GM18868 (cell line): ENCODE results near the gene LIN9.
"Not testable (repeated sequence)": the region's sequence is repeated elsewhere in the genome, so short reads cannot be mapped to it uniquely, and the experiment has no call there.

Experiments
- ATAC-seq: cut with Tn5 transposase; IDR thresholded peaks from one replicate; pipeline ENCODE4 v1.9.1; 2021; ENCODE audit warnings: mild to moderate bottlenecking, moderate library complexity; ENCODE audit not compliant: unreplicated experiment

Gene LIN9

GRCh38 chr1:226276987-226277386 is 32.0 kb downstream of the LIN9 start:
- ATAC-seq = no peak

- ATAC-seq = no peak
These were observed 32.8 kb downstream of the LIN9 start for GRCh38 chr1:226276077-226276682.

DNA sequence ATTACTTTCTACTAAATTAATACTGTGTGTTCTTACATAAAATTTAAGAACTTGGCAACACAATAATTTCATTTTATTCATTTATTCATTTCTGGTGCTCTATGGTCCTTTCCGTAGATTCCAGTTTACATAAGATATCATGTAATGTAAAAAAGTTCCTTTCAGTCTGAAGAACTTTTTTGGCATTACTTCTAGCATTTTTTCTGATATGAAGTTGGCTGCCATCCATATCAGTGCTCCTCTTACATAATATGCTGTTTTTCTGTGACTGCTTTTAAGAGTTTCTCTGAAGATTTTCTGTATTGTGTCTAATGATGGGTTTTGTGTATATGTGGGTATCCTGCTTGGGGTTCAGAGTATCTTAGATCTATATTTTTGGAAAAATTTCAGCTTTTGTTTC is 34.8 kb downstream of the LIN9 start:
- no peak for ATAC-seq

DNA sequence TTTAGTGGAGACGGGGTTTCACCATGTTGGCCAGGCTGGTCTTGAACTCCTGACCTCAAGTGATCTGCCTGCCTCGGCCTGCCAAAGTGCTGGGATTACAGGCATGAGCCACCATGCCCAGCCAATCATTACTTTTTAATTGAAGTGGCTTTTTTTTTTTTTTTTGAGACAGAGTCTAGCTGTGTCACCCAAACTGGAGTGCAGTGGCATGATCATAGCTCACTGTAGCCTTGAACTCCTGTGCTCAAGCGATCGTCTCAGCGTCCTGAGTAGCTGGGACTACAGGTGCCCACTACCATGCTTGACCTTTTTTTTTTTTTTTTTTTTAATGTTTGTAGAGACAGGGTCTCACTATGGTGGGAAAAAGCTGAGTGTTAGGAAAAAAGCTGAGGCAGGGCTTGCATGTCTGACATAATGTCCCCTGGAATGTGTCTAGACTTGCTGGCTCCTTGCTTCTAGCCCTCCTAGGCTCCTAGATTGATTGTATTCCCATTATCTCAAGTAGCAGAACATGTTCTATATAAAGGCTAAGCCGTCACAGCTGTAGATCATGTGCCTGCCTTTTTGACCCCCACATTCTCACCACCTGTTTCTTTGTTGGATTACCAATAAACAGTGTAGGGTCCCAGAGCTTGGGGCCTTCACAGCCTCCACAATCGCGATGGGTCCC is 36.6 kb downstream of the LIN9 start:
- not testable (repeated sequence) for ATAC-seq

GRCh38 chr1:226268421-226269124 is 40.4 kb downstream of the LIN9 start:
- no peak for ATAC-seq

- no peak for ATAC-seq
These were observed 47.1 kb downstream of the LIN9 start for GRCh38 chr1:226261818-226262217.

DNA sequence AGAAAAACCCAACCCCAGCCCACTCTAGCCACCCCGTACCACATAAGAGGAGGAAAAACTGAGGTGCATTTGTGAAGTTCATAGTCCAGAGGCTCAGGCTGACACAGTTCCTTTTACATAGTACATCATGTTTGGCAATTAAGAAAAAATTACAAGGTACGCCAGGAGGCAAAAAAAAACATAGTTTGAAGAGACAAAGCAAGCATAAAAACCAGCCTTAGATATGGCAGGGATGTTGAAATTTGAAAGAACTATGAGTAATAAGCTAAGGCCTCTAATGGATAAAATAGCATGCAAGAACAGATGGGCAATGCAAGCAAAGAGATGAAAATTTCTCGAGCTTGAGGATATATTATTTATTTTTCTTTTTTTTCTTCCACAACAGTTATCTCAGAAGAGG is 53.6 kb downstream of the LIN9 start:
- no peak for ATAC-seq

- no peak for ATAC-seq
These were observed 55.0 kb downstream of the LIN9 start for GRCh38 chr1:226253933-226254332.

GRCh38 chr1:226252841-226253240 is 56.1 kb downstream of the LIN9 start:
- not testable (repeated sequence) for ATAC-seq

DNA sequence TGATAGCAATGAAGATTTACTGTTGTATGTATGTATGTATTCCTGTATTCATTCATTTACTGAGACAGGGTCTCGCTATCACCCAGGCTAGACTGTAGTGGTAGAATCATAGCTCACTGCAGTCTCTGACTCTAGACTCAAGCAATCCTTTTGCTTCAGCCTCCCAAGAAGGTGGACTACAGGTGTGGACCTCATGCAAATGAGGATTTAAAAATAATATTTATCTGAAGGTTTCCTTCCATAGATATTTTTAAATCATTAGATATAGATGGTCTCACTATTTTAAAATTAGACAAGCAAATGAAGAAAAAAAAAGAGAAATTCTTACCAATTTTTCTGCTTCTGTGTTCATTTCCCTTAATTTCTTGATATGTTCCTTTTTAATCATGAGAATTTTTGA is 58.5 kb downstream of the LIN9 start:
- no peak for ATAC-seq

DNA sequence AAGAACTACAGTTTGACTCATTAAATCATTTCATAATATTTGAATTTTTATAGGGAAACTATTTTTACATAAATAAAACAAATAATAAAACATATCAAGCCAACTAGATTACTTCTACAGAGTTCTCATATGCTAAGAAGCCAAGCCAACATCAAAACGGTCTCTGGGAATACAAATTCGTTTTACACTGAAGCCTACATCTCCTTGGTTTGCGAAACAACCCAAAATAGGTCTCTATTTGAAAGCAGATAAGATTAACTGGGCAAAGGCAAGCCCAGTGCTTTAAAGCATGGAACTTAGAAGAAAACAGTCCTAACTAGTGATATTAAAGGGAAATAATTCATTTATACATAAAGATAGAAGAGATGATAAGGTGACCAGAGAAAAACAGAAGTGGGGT is 60.2 kb downstream of the LIN9 start:
- no peak for ATAC-seq

DNA sequence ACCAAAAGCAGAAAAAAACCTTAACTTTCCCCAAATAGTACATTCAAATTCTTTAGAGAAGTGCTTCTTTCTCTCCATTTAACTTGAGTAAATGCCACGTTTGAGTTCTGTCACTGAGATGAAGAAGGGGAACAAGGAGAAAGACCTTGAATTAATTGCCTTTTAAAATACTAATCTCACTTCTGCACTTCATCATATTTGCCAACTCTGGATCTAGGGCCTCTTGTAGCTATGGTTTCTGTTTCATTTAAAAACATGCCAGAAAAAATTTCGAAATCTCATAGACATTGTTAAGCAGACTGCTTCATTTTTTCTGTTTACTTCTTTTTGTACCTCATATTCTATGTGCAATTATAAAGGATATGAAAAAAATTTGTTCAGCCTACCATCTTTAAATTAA is 60.9 kb downstream of the LIN9 start:
- no peak for ATAC-seq

DNA sequence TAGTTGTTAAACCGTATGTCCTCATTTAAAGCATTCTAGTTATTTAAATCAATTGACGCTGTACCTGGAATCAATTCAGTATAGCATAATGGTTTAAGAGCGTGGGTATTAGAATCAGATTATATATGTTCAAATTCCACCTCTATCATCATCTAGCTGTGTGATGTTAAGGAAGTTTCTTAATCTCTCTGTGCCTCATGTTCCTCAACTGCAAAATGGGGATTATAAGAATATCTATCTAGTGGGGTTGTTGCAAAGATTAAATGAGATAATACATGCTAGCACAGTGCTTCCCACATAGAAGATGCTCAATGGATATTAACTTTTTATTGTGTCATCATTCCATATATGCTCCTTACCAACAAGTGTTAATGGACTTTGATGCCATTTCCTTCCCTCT is 69.5 kb downstream of the LIN9 start:
- ATAC-seq = no peak

- ATAC-seq = no peak
These were observed 72.1 kb downstream of the LIN9 start for GRCh38 chr1:226236826-226237225.

- ATAC-seq = no peak
These were observed 75.2 kb downstream of the LIN9 start for GRCh38 chr1:226233806-226234205.

GRCh38 chr1:226233293-226233692 is 75.7 kb downstream of the LIN9 start:
- ATAC-seq = peak; percentile 51

- no peak for ATAC-seq
These were observed 82.4 kb downstream of the LIN9 start for GRCh38 chr1:226226601-226227000.

DNA sequence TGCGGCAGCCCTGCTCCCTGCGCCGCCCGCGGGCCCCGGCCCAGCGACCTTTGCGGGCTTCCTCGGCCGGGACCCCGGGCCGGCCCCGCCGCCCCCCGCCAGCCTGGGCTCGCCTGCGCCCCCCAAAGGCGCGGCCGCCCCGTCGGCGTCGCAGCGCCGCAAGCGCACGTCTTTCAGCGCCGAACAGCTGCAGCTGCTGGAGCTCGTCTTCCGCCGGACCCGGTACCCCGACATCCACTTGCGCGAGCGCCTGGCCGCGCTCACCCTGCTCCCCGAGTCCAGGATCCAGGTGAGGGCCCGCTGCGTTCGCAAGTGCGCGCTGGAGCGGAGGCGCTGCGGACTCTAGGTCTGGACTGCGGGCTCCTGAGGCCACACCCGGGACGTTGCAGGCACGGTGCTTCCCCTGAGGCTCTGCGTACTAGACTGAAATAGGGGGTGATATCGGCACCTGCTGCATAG is 85.1 kb downstream of the LIN9 start:
- ATAC-seq = peak; percentile 91

DNA sequence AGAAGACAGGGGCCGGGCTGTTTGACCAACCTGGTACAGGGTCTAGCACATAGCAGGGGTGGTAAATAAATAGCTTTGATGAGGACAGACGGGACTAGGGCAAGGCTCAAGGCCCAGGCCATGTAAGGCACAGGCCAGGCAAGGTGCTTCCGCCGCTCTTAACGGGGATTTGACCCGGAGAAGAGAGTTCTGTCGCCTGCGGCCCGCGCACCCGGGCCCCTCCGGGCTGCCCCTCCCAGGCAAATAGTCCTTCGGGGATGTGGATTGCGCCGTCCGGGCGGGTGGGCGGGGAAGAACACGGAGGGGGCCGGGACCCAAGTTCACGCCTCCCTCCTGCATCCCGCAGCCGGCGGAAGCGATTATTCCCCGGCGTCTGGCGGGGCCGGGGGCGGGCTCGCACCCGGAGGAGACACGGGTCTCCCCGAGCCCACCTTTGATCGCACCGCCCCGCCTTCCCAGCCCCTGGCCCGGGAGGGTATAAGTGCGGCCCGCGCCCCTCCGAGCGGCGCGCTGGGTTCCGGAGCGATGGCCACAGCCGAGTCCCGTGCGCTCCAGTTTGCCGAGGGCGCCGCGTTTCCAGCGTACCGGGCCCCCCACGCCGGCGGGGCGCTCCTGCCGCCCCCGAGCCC is 85.7 kb downstream of the LIN9 start, which contains the start of gene MIXL1:
Gene MIXL1, plus strand, starts transcription at position 508 of the 629 bp plus-strand sequence. Its CDS starts 18 bp downstream, at position 526.
- ATAC-seq = peak; percentile 41

GRCh38 chr1:226222686-226223085 is 86.3 kb downstream of the LIN9 start:
- ATAC-seq = no peak

DNA sequence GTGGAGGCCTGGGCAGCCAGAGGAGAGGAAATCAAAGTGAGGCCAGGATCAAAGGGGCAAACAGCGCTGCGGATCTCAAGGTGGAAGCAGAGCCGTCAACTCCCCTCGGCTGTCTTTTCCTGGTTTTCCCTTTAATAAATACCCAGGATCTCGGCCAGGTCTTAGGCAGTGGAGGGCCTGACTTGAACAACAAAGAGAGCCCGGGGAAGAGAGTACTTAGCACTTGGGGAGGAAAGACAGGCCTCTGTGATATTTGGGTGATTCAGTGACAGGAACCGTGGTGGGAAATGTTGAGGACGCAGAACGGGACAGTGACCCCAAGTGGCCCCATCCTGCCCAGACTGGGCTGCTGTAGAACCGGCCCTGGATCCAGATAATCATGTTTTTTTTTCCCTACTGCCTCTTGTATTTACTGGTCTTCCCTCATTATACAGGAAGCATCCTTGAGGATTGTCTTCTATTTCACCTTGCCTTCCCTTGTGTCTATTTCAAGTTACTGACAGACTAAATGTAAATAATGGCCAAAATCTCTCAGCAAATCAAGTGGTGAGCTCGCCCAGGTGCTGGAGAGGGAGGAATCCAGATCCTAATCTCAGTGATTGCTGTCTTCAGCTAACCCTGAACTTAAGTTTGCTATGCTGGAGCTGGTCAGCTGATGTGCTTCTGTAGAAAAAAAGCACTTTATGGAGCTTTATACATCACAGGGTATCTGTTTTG is 88.3 kb downstream of the LIN9 start:
- ATAC-seq = no peak
